Measurements from ENCODE around the gene VEPH1. TPM values are rescaled to one million over a fixed set of nuclear protein-coding genes. Genes with fewer than 3 reads are reported as not detected.

Gene VEPH1
- total and polyA plus RNA-seq, 5 experiments from 2014 or later: not detected

GRCh38 chr3:157493627-157494550, 9.3 kb downstream of the VEPH1 start:
- Mint-ChIP-seq H3K4me3 (no peak overlapping the region), H3K9me3 (no peaks in the 10 kb centered on the region), H3K27me3 (peaks cover 13 to 66% (median 18%) of the 10 kb centered on the region in 5 donors), H3K27ac (no peak overlapping the region), H3K4me1 (peaks cover 0 to 1% (median 0%) of the 10 kb centered on the region in 4 donors), H3K36me3 (no peaks in the 10 kb centered on the region)
- POLR2A ChIA-PET: no interaction called here
- no peak for DNase-seq
- ATAC-seq: no peak

- POLR2A ChIA-PET: no interaction called here
- H3K36me3 Mint-ChIP-seq: no peaks in the 10 kb centered on the region
- H3K27ac Mint-ChIP-seq: no peak overlapping the region
- peaks cover 5 to 43% (median 8%) of the 10 kb centered on the region in 5 donors for H3K27me3 Mint-ChIP-seq
- no peak overlapping the region for H3K4me3 Mint-ChIP-seq
- ATAC-seq (no peak), DNase-seq (no peak)
- H3K9me3 Mint-ChIP-seq: no peaks in the 10 kb centered on the region
- no peaks in the 10 kb centered on the region for H3K4me1 Mint-ChIP-seq
Measured at GRCh38 chr3:157491136-157491535, 12.1 kb downstream of the VEPH1 start.

- Mint-ChIP-seq H3K4me3 (no peak overlapping the region), H3K36me3 (peaks cover 0 to 3% (median 0%) of the 10 kb centered on the region in 3 donors), H3K9me3 (no peaks in the 10 kb centered on the region), H3K4me1 (no peaks in the 10 kb centered on the region), H3K27ac (no peak overlapping the region), H3K27me3 (peaks cover 2 to 28% (median 3%) of the 10 kb centered on the region in 5 donors)
- no peak for ATAC-seq
- DNase-seq: no peak
- POLR2A ChIA-PET: no interaction called here
Measured at GRCh38 chr3:157488144-157488543, 15.1 kb downstream of the VEPH1 start.

GRCh38 chr3:157487339-157487738, 15.9 kb downstream of the VEPH1 start:
- Mint-ChIP-seq H3K27ac (no peak overlapping the region), H3K4me3 (no peak overlapping the region), H3K4me1 (no peaks in the 10 kb centered on the region), H3K9me3 (peaks cover 0 to 5% (median 0%) of the 10 kb centered on the region in 9 donors), H3K36me3 (peaks cover 0 to 5% (median 0%) of the 10 kb centered on the region in 3 donors), H3K27me3 (peaks cover 3 to 32% (median 9%) of the 10 kb centered on the region in 5 donors)
- POLR2A ChIA-PET: no interaction called here
- ATAC-seq (no peak), DNase-seq (no peak)

- peaks cover 3 to 24% (median 10%) of the 10 kb centered on the region in 5 donors for H3K27me3 Mint-ChIP-seq
- no peak overlapping the region for H3K4me3 Mint-ChIP-seq
- H3K36me3 Mint-ChIP-seq: peaks cover 0 to 5% (median 0%) of the 10 kb centered on the region in 3 donors
- ATAC-seq (no peak), DNase-seq (no peak)
- POLR2A ChIA-PET: no interaction called here
- H3K9me3 Mint-ChIP-seq: peaks cover 0 to 9% (median 0%) of the 10 kb centered on the region in 9 donors
- H3K4me1 Mint-ChIP-seq: no peaks in the 10 kb centered on the region
- no peak overlapping the region for H3K27ac Mint-ChIP-seq
Measured at GRCh38 chr3:157479464-157480243, 23.6 kb downstream of the VEPH1 start.

GRCh38 chr3:157477441-157477840, 25.8 kb downstream of the VEPH1 start:
- DNase-seq (no peak), ATAC-seq (no peak)
- Mint-ChIP-seq H3K9me3 (peaks cover 0 to 8% (median 0%) of the 10 kb centered on the region in 9 donors), H3K4me1 (no peaks in the 10 kb centered on the region), H3K36me3 (no peaks in the 10 kb centered on the region), H3K27ac (no peak overlapping the region), H3K4me3 (no peak overlapping the region), H3K27me3 (peaks cover 0 to 4% (median 2%) of the 10 kb centered on the region in 5 donors)
- POLR2A ChIA-PET: no interaction called here

- no peak overlapping the region for H3K4me3 Mint-ChIP-seq
- no peak overlapping the region for H3K27ac Mint-ChIP-seq
- peaks cover 0 to 2% (median 0%) of the 10 kb centered on the region in 5 donors for H3K27me3 Mint-ChIP-seq
- ATAC-seq (no peak), DNase-seq (no peak)
- no peaks in the 10 kb centered on the region for H3K4me1 Mint-ChIP-seq
- POLR2A ChIA-PET: no interaction called here
- no peaks in the 10 kb centered on the region for H3K9me3 Mint-ChIP-seq
- no peaks in the 10 kb centered on the region for H3K36me3 Mint-ChIP-seq
Measured at GRCh38 chr3:157475921-157476414, 27.2 kb downstream of the VEPH1 start.

GRCh38 chr3:157472648-157473047, 30.6 kb downstream of the VEPH1 start:
- no peak overlapping the region for H3K27ac Mint-ChIP-seq
- no peak for DNase-seq
- POLR2A ChIA-PET: no interaction called here
- H3K4me1 Mint-ChIP-seq: no peaks in the 10 kb centered on the region
- ATAC-seq: no peak
- H3K4me3 Mint-ChIP-seq: no peak overlapping the region
- H3K9me3 Mint-ChIP-seq: no peaks in the 10 kb centered on the region
- H3K27me3 Mint-ChIP-seq: peaks cover 0 to 4% (median 0%) of the 10 kb centered on the region in 5 donors
- H3K36me3 Mint-ChIP-seq: no peaks in the 10 kb centered on the region

- H3K27ac Mint-ChIP-seq: no peak overlapping the region
- peaks cover 0 to 4% (median 0%) of the 10 kb centered on the region in 5 donors for H3K27me3 Mint-ChIP-seq
- no peak overlapping the region for H3K4me3 Mint-ChIP-seq
- H3K36me3 Mint-ChIP-seq: no peaks in the 10 kb centered on the region
- H3K4me1 Mint-ChIP-seq: no peaks in the 10 kb centered on the region
- ATAC-seq (no peak), DNase-seq (no peak)
- POLR2A ChIA-PET: no interaction called here
- H3K9me3 Mint-ChIP-seq: no peaks in the 10 kb centered on the region
Measured at GRCh38 chr3:157471064-157471463, 32.2 kb downstream of the VEPH1 start.

- DNase-seq: no peak
Measured at GRCh38 chr3:157469561-157470294, 33.5 kb downstream of the VEPH1 start.

GRCh38 chr3:157467200-157467599, 36.0 kb downstream of the VEPH1 start:
- H3K9me3 Mint-ChIP-seq: no peaks in the 10 kb centered on the region
- peaks cover 0 to 6% (median 0%) of the 10 kb centered on the region in 5 donors for H3K27me3 Mint-ChIP-seq
- H3K4me3 Mint-ChIP-seq: no peak overlapping the region
- no peak overlapping the region for H3K27ac Mint-ChIP-seq
- H3K36me3 Mint-ChIP-seq: no peaks in the 10 kb centered on the region
- POLR2A ChIA-PET: no interaction called here
- H3K4me1 Mint-ChIP-seq: no peaks in the 10 kb centered on the region
- DNase-seq (no peak), ATAC-seq (no peak)

More at GRCh38 chr3:157469561-157470294, 33.5 kb downstream of the VEPH1 start:
- no peak overlapping the region for H3K27ac Mint-ChIP-seq
- ATAC-seq: no peak
- H3K4me3 Mint-ChIP-seq: no peak overlapping the region
- POLR2A ChIA-PET: no interaction called here
- no peaks in the 10 kb centered on the region for H3K4me1 Mint-ChIP-seq
- no peaks in the 10 kb centered on the region for H3K36me3 Mint-ChIP-seq
- no peaks in the 10 kb centered on the region for H3K9me3 Mint-ChIP-seq
- H3K27me3 Mint-ChIP-seq: peaks cover 0 to 4% (median 0%) of the 10 kb centered on the region in 5 donors

- H3K27ac Mint-ChIP-seq: no peak overlapping the region
- H3K4me3 Mint-ChIP-seq: no peak overlapping the region
- DNase-seq (no peak), ATAC-seq (no peak)
- H3K36me3 Mint-ChIP-seq: no peaks in the 10 kb centered on the region
- POLR2A ChIA-PET: no interaction called here
- H3K4me1 Mint-ChIP-seq: no peaks in the 10 kb centered on the region
- H3K9me3 Mint-ChIP-seq: no peaks in the 10 kb centered on the region
- H3K27me3 Mint-ChIP-seq: peaks cover 0 to 12% (median 2%) of the 10 kb centered on the region in 5 donors
Measured at GRCh38 chr3:157465741-157466140, 37.5 kb downstream of the VEPH1 start.
